Activated CD8-positive, alpha-beta memory T cell treated with anti-CD3 and anti-CD28 coated beads for 1 hour (primary cell): ENCODE measurements around the gene TMEM184C.
A peak's percentile ranks its signal among the peaks of the same experiment; 100 is the strongest.

Experiments
- DNase-seq, 2 donors: peaks; one replicate each; pipeline ENCODE4 v3.0.0-alpha.2; 2020; ENCODE audit warnings: low read depth in 1 of 2; ENCODE audit errors: extremely low read depth in 1 of 2

Gene TMEM184C

DNA sequence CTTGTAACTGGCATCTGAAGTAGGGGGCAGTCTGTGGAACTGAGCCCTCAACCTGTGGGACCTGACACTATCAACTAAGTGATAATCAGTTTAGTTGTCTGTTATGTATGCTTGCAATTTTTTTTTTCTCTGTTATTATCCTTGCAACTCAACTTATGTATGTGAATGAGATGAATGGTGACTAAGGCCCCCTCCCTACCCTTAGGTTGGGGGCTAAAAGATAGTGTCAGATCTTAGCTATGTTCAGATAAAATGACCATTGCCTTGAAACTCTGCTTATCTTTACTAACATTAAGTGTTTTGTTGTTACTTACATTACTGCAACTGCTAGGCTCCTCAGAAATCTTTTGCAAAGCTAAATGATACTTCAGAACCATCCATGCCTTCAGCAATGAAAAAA, 31.5 kb downstream of the TMEM184C start:
- no peak for DNase-seq

DNA sequence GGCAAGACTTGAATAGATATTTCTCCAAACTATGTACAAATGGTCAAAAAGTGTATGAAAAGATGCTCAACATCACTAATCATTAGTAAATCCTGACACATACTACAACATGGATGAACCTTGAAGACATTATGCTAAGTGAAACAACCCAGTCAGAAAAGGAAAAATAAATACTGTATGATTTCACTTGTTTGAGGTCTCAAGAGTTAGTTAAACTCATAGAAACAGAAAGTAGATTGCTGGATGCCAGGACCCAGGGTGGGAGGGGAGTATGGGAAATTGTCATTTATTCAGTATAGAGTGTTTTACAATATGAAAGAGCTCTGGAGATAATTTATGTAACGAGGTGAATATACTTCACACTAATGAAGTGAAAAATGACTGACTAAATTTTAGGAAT, 34.4 kb downstream of the TMEM184C start:
- no peak for DNase-seq

DNA sequence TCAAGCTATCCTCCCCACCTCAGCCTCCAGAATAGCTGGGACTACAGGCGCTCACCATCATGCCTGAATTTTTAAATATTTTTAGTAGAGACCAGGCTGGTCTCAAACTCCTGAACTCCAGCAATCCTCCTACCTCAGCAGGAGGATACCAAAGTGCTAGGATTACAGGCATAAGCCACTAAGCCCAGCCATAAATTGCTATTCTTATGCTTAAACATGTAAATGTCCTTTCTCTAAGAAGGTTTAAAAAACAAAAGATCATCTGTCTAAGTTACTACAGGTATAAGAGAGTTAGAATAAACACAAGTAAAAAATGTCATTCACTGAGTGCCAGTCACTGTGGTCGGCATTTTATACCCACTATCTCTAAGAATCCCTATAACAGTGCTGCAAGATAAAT, 38.4 kb downstream of the TMEM184C start:
- no peak for DNase-seq

GRCh38 chr4:147658501-147658900, 41.3 kb downstream of the TMEM184C start:
- DNase-seq, result no peak

DNA sequence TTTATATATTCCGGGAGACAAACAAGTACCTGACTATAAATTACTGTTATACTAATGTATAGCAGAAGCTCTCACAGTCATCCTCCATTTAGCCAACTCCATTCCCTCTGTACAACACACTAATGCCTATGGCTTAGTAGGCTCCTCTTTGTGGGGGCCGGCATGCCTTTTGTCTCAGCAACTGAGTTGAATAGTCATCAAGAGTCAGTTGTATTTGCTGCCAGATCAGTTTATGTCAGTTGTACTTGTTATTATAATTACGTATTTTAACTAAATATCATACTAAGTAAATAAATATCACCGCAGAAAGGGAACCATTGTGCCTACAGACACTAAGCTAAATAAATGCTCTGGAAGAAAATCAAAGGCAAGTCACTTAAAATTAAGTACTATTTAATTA, 56.9 kb downstream of the TMEM184C start:
- no peak for DNase-seq

DNA sequence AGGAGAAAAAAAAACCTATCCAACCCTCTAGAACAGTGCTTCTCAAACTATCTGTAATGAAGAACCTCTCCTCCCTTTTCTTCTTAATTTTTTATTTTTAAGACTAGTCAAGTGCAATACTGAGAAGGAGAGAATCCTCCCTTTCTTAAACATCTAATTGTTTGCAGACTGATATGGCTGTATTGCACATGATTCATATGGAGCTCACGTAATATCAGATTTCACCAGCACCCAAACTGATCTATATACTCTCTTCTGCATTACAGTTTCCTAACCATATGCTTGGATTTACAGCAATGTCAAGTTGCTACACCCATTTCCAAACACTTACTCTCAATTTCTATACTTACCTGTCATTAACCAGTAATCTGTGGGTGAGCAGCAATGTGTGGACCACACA, 57.3 kb downstream of the TMEM184C start:
- no peak for DNase-seq

GRCh38 chr4:147678106-147678505, 60.9 kb downstream of the TMEM184C start:
- DNase-seq, result no peak

DNA sequence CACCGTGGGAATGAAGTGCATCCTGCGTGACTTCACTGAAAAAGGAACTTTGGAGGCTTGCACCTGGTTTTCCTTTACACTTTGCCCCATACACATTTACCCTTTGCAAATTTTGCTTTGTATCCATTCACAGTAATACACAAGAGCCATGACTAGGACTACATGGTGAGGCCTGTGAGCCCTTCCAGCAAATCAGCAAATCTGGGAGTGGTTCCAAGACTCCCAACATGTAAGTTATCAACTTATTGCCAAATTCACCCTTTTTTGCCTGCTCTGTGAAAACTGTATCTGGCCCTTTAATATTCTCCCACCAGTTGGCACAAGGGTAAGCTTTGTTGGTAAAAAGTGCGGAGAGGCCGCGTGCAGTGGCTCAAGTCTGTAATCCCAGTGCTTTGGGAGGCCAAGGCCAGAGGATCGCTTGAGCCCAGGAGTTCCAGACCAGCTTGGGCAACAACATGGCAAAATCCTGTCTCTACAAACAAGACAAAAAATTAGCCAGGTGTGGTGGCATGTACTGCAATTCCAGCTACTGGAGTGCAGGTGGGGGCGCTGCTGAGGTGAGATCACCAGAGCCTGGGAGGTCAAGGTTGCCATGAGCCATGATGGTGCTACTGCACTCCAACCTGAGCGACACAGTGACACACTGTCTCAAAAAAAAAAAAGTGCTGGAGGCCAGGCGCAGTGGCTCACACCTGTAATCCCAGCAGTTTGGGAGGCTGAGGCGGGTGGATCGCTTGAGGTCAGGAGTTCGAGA, 61.8 kb downstream of the TMEM184C start:
- DNase-seq, result no peak

GRCh38 chr4:147682755-147683154, 65.6 kb downstream of the TMEM184C start:
- DNase-seq, result no peak

GRCh38 chr4:147683188-147683591, 66.0 kb downstream of the TMEM184C start:
- DNase-seq, result no peak

GRCh38 chr4:147683717-147684700, 66.8 kb downstream of the TMEM184C start, which contains the start of gene PRMT9:
PRMT9 (minus strand) TSS chr4:147684163; CDS start chr4:147683987, 176 bp downstream.
- DNase-seq, result peak; percentile 54 to 80

- DNase-seq, result no peak
Measured at GRCh38 chr4:147689067-147689466, 71.9 kb downstream of the TMEM184C start.

- DNase-seq, result no peak
Measured at GRCh38 chr4:147691820-147692219, 74.6 kb downstream of the TMEM184C start.

DNA sequence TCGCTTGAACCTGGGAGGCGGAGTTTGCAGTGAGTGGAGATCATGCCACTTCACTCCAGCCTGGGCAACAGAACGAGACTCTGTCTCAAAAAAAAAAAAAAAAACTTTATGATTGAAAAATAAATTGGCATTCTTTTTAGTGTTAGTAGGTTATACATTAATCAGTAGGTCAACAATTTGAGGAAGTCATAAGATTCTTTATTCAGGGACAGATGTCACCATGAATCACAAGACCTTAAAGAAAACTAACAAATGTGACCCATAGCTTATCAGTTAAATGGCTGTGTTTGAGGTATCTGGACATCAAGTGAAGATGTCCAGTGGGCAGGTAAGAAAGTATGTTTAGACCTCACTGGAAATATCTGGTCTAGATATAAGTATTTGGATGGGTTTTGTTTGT, 76.0 kb downstream of the TMEM184C start:
- DNase-seq, result no peak

GRCh38 chr4:147696866-147697265, 79.7 kb downstream of the TMEM184C start:
- no peak for DNase-seq

DNA sequence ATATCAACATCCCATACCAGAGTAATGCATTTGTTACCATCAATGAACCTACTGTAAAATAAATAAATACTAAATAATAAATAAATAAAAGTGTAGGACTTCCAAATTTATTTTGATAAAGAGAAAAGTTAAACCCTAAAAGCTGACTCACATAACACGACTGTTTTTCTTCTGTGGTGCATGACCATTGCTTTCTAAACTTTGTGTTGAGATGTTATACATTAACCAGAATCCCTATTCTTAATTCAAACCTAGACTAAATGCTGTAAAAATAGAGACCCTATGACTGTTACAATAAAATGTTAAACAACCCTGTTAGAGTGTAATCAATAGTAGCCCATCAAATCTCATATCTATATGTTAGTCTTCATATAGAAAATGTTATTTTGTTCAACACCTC, 87.6 kb downstream of the TMEM184C start:
- no peak for DNase-seq

DNA sequence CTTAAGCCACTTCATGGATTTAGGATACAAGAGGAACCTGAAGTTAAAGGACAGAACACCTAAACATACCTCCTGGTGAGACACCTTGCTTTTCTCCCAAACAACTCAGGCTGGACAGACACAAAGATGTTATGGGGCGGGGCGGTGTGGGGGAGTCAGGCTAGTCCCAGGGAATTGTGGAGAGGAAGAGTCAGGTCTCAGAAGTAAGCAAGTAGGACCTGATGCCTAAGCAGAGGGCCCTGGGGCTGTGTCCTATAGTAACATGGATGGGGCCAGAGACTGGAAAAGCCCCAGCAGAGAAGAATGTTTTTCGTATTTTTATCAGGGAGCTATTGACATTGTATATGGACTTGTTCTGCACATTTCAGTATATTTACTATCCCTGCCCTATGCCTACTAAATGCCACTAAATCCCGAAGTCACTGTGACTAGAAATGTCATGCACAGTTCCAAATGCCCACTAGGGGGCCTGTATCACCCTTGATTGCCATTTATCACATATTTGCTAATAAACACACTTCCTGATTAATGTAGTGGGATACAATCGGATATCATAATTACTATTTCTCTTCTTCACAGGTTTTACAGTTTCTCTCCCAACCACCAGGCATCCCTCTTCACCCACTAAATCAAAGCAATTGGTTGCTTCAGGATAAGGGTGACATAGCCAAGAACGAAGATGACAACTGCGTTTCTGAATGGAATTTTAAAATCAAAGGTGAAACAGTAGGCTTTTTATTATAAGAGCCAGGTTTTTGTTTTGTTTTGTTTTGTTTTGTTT, 90.9 kb downstream of the TMEM184C start:
- peak in 1 of 2 donors; percentile 27 for DNase-seq

- DNase-seq, result no peak
Measured at GRCh38 chr4:147709999-147710398, 92.8 kb downstream of the TMEM184C start.

DNA sequence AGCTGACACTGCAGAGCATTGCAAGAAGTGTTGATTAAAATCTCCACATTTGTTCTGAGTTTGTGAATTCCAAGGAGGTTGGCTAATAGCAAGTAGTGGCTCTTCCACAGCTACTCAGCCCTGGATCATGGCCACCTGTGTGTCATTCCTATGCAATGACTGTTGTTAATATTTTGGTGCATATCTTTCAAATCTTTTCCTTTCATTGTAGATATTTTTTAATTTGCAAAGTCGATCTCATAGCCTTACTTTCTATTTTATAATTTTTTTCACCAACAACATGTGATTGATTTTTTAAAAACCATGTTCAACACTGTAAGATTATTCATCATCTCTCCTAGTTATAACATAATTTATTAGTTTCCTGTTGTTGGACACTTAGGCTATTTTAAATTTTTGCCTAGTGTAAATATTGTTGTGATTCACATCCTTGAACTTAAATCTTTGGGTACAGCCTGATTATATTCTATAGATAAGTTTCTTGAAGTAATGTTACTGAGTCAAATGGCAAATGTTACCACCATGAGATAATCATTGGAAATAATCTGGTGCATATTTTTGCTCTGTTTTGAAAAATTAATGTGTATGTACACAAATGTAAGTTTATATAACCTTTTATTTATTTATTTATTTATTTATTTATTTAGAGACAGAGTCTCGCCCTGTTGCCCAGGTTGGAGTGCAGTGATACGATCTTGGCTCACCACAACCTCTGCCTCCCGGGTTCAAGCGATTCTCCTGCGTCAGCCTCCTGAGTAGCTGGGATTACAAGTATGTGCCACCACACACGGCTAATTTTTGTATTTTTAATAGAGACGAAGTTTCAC, 97.6 kb downstream of the TMEM184C start:
- no peak for DNase-seq

- DNase-seq, result no peak
Measured at GRCh38 chr4:147717878-147718277, 100.7 kb downstream of the TMEM184C start.
